Measurements from ENCODE around the gene FZR1.

- no peak for TF ChIP-seq POLR2A (IDR thresholded peaks at IDR 0.05)
- no peak for TF ChIP-seq EP300 (IDR thresholded peaks at IDR 0.05)
- TF ChIP-seq CTCF (IDR thresholded peaks at IDR 0.05), result no peak
- no peak for TF ChIP-seq POLR2AphosphoS5 (IDR thresholded peaks at IDR 0.05)
Observed at GRCh38 chr19:3575949-3576673, 70.0 kb downstream of the FZR1 start.
